H1 (cell line): ENCODE measurements around the gene ALKBH3. TPM values are rescaled to one million over a fixed set of nuclear protein-coding genes. Genes with fewer than 3 reads are reported as not detected.

ENCODE experiments used
- BCL11A ChIP-seq, 2 experiments: IDR thresholded peaks; one replicate each; pipeline ENCODE4 v1.6.1; 2011; ENCODE audit warnings: low read depth in 2 of 2, low read length in 2 of 2, mild to moderate bottlenecking in 2 of 2
- CHD2 ChIP-seq: IDR thresholded peaks from 2 replicates; pipeline ENCODE4 v1.6.1; 2012; ENCODE audit warnings: low read length, improper control_type of control experiment
- EGR1 ChIP-seq: IDR thresholded peaks from 2 replicates; pipeline ENCODE4 v1.6.1; 2011; ENCODE audit warnings: low read depth, low read length, borderline replicate concordance
- JUN ChIP-seq: IDR thresholded peaks from 2 replicates; pipeline ENCODE4 v1.6.1; 2011; ENCODE audit warnings: low read depth, mild to moderate bottlenecking, improper control_type of control experiment, low read length
- KDM1A ChIP-seq: fragments of 200-600, 300-600 bp; sonication (generic); IDR thresholded peaks from 2 replicates; pipeline ENCODE4 v1.7.1; 2016; ENCODE audit warnings: mild to moderate bottlenecking, low read length, borderline replicate concordance
- RBBP5 ChIP-seq: IDR thresholded peaks from 2 replicates; pipeline ENCODE4 v1.7.1; 2012; ENCODE audit warnings: low read depth, mild to moderate bottlenecking, inconsistent platforms, low read length, moderate library complexity, borderline replicate concordance
- SIN3A ChIP-seq, 2 experiments: IDR thresholded peaks in 1 of 2; conservative IDR thresholded peaks in 1 of 2; 2 replicates each; pipeline ENCODE4 v1.6.1; 2011 to 2012; ENCODE audit warnings: low read length in 2 of 2, improper control_type of control experiment in 1 of 2, low read depth in 1 of 2, mild to moderate bottlenecking in 1 of 2
- SIX5 ChIP-seq: IDR thresholded peaks from 2 replicates; pipeline ENCODE4 v1.6.1; 2011; ENCODE audit warnings: mild to moderate bottlenecking, low read depth, low read length
- SP4 ChIP-seq: IDR thresholded peaks from 2 replicates; pipeline ENCODE4 v1.6.1; 2012; ENCODE audit warnings: low read length, inconsistent platforms
- polyA plus RNA-seq, 7 experiments: library from polyadenylated mRNA; depleted of rRNA in 3 of 7; stranded (reverse) in 5 of 7; unstranded in 2 of 7; fragments of >200 nt in 5 of 7; fragments of 200-250 nt in 2 of 7; gene quantifications; 1 replicate in 5 of 7; 2 replicates in 1 of 7; 4 replicates in 1 of 7; pipeline versions ENCODE4 v1.2.1 to v1.2.3, GENCODE V29; 2011 to 2013; ENCODE audit warnings: missing spikeins in 2 of 7, mixed read lengths in 2 of 7
- total RNA-seq: library from RNA; stranded (reverse); fragmentation: NEBNext Ultra II Directional; extraction: Animal tissue kit (Norgen Biotek cat#: 25700); gene quantifications from 2 replicates; pipeline ENCODE4 v1.2.1, GENCODE V29; 2021

ALKBH3 gene
- total and polyA plus RNA-seq, 2 of the 8 experiments (the other 6 are each of a cell fraction or from before 2014, with no cell fraction given), result 10.5 to 11.4 TPM

- TF ChIP-seq JUN, result no peak
- no peak for TF ChIP-seq BCL11A (IDR thresholded peaks at IDR 0.05; ENCODE audit: low read depth in 2 of 2, low read length in 2 of 2)
- TF ChIP-seq RBBP5, result no peak
- no peak for TF ChIP-seq SP4
- TF ChIP-seq SIX5, result no peak
- no peak for TF ChIP-seq CHD2
- no peak for TF ChIP-seq EGR1
- no peak for TF ChIP-seq SIN3A (conservative IDR thresholded peaks at IDR 0.05 in 1 of 2, IDR thresholded peaks at IDR 0.05 in 1 of 2; ENCODE audit: low read depth in 1 of 2, low read length in 2 of 2)
- TF ChIP-seq KDM1A, result no peak
These were observed 38.6 kb upstream of the ALKBH3 start (continued) for GRCh38 chr11:43842021-43842420.
